Ovary (tissue), 9 donors: ENCODE results near the gene RHBDF2. TPM values are rescaled to one million over a fixed set of nuclear protein-coding genes. Genes with fewer than 3 reads are reported as not detected.

Experiments
- DNase-seq, 5 donors: peaks; one replicate each; pipeline ENCODE4 v3.0.0-alpha.2; 2019 to 2020
- H3K27ac ChIP-seq, 2 donors: fragments of 200-600 bp; one replicate each; pipeline versions ENCODE4 v1.5.1 to v1.8.0; 2019 to 2022
- H3K27me3 ChIP-seq: fragments of 200-600 bp; one replicate; pipeline ENCODE4 v1.8.0; 2022
- H3K36me3 ChIP-seq: fragments of 200-600 bp; sonication (generic); one replicate; pipeline ENCODE4 v1.5.1; 2019
- H3K4me1 ChIP-seq: one replicate; pipeline ENCODE4 v1.8.1; 2013; ENCODE audit warnings: mild to moderate bottlenecking, moderate library complexity; ENCODE audit not compliant: insufficient read depth
- H3K4me3 ChIP-seq: fragments of 200-600 bp; sonication (generic); one replicate; pipeline ENCODE4 v1.5.1; 2017
- H3K9me3 ChIP-seq, 2 donors: fragments of 200-600 bp in 1 of 2; sonication (generic) in 1 of 2; one replicate each; pipeline versions ENCODE4 v1.5.1 to v1.8.1; 2013 to 2019; ENCODE audit warnings: mild to moderate bottlenecking in 1 of 2, moderate library complexity in 1 of 2
- EP300 ChIP-seq: sonication (generic); formaldehyde crosslinking; IDR thresholded peaks from one replicate; pipeline ENCODE4 v1.6.1; 2017; ENCODE audit warnings: antibody characterized with exemption
- POLR2A ChIP-seq: fragments of 450-650 bp; IDR thresholded peaks from one replicate; pipeline ENCODE4 v1.6.1; 2017; ENCODE audit warnings: antibody characterized with exemption, mild to moderate bottlenecking, moderate library complexity
- WGBS, 3 donors: extraction: QIAGEN DNeasy Blood & Tissue Kit in 1 of 3; methylation state at CpG; one replicate each; pipeline versions ENCODE4 v1.1.5 to v1.1.7; 2013 to 2017; 5-methylcytosine and 5-hydroxymethylcytosine counted together
- intact Hi-C, 4 donors: fragments of 100-400 bp; cut with DNase I; formaldehyde crosslinking; loops; one replicate each; pipeline versions ENCODE4 v1.11.0 to v1.15.1; 2022 to 2023
- polyA plus RNA-seq, 2 donors: library from polyadenylated mRNA; stranded (reverse); fragments of 200-250 nt in 1 of 2; fragments of 350-450 nt in 1 of 2; fragmentation: Illumina TruSeq in 1 of 2; extraction: RNeasy Lipid Tissue Mini Kit (QIAGEN cat#74804) in 1 of 2; gene quantifications; one replicate each; pipeline ENCODE4 v1.2.3, GENCODE V29; 2013 to 2014
- total RNA-seq, 7 donors: library from RNA; depleted of rRNA in 2 of 7; stranded (reverse); fragments of >200 nt in 2 of 7; fragmentation: NEBNext Ultra II Directional in 3 of 7; extraction: Animal tissue kit (Norgen Biotek cat#: 25700) in 3 of 7; gene quantifications; one replicate each; pipeline versions ENCODE4 v1.1.0 to v1.2.4, GENCODE V29; 2016 to 2023
- TF ChIP-seq, protein P1 (sequence below), 3 donors: fragments of 450-650 bp in 2 of 3; fragments of 200-600 bp in 1 of 3; IDR thresholded peaks; one replicate each; pipeline versions ENCODE4 v1.5.1 to v1.8.0; 2016 to 2022; ENCODE audit warnings: antibody characterized with exemption in 3 of 3, mild to moderate bottlenecking in 1 of 3
- donor health status: DM: no; HTN: no; CAD: no; lungs with moderate emphysema.
- donor health status: DM: no; HTN: no; CAD: no.
- donor health status: Bipolar disorder and iron deficiency.
- donor health status: DM: yes; HTN: yes; CAD: no.
- donor health status: DM: no; HTN: no; CAD: no.
- donor health status: DM: yes; HTN: yes; CAD: no.

RHBDF2 gene
- total and polyA plus RNA-seq, 9 donors = 3.3 to 39.9 (median 19.5) TPM

DNA sequence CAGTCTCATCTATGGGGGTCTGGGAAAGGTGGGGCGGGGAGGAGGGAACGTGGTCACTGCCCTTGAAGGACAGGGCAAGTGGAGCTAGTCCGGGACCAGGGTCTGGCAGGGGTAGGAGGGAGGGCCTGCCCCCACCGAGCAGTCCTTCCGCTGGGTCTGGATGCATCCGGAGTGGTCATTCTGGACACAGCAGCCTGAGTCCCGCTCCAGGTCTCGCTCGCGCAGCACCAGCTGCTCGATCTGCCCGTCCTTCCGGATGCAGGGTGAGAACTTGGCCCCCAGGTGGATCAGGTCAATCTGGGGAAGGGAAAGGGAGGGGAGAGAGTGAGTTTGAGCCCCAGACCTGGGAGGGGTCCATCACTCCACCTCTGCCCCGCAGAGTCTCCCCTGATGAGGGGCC, 27.0 kb downstream of the RHBDF2 start:
- no peak for TF ChIP-seq POLR2A
- no peak for TF ChIP-seq EP300
- TF ChIP-seq, protein P1, sequence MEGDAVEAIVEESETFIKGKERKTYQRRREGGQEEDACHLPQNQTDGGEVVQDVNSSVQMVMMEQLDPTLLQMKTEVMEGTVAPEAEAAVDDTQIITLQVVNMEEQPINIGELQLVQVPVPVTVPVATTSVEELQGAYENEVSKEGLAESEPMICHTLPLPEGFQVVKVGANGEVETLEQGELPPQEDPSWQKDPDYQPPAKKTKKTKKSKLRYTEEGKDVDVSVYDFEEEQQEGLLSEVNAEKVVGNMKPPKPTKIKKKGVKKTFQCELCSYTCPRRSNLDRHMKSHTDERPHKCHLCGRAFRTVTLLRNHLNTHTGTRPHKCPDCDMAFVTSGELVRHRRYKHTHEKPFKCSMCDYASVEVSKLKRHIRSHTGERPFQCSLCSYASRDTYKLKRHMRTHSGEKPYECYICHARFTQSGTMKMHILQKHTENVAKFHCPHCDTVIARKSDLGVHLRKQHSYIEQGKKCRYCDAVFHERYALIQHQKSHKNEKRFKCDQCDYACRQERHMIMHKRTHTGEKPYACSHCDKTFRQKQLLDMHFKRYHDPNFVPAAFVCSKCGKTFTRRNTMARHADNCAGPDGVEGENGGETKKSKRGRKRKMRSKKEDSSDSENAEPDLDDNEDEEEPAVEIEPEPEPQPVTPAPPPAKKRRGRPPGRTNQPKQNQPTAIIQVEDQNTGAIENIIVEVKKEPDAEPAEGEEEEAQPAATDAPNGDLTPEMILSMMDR (IDR thresholded peaks at IDR 0.05) = no peak
- Histone ChIP-seq H3K9me3 (no peaks in the 10 kb centered on the region), H3K27me3 (no peaks in the 10 kb centered on the region), H3K4me3 (no peak overlapping the region), H3K4me1 (no peaks in the 10 kb centered on the region), H3K36me3 (no peaks in the 10 kb centered on the region), H3K27ac (no peak overlapping the region)
- intact Hi-C loops = no loop called here
- WGBS, 3 donors = 90 to 93% (median 92%) methylated on average over 14 of the region's 14 CpGs
- no peak for DNase-seq

DNA sequence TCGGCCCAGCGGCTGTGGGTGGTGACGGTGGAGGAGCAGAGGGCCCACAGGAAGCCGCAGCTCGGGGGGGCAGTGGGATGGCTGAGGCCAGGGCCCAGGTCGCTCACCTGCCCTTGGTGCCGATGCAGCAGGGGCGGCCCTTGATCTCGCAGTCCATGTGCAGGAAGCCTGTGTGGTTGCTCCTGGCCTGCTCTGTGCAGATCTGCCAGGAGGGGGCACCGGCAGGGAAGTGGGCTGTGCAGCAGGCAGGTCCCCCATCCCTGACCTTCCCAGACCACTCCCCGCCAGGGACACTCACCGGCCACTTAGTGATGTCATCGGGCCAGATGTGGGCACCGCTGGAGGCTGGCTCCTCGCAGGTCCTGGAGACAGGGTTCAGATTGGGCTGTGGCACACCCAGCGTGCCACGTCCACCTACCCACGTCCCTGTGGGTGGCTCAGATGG, 27.7 kb downstream of the RHBDF2 start:
- intact Hi-C loops = no loop called here

DNA sequence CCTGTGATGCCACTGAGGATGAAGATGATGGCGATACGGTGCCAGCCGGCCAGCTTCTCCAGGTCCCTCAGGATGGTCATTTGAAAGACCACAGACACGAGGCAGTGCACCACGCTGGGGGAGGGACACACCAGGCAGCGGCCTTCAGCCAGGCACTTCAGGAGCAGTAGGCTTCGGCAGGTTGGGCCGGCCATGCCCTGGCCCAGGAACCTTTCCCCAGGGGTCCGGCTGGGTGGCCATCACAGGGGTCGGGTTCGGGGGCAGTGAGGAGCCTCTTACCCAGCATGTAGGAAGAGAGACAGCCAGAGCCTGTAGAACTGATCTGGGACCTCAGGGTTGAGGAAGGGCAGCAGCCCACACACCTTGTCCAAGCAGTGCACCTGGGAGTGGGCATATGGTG, 28.5 kb downstream of the RHBDF2 start:
- DNase-seq = no peak
- no peak overlapping the region for H3K27ac ChIP-seq
- no peaks in the 10 kb centered on the region for H3K27me3 ChIP-seq
- no peaks in the 10 kb centered on the region for H3K4me1 ChIP-seq
- no peaks in the 10 kb centered on the region for H3K36me3 ChIP-seq
- WGBS, 3 donors = 90 to 96% (median 93%) methylated on average over 7 to 11 of the region's 11 CpGs
- no peaks in the 10 kb centered on the region for H3K9me3 ChIP-seq
- intact Hi-C loops = no loop called here
- H3K4me3 ChIP-seq = no peak overlapping the region
- TF ChIP-seq EP300 (no peak), POLR2A (no peak)
- TF ChIP-seq, protein P1 (IDR thresholded peaks at IDR 0.05) = no peak

More for the DNA sequence above, 27.7 kb downstream of the RHBDF2 start:
- H3K4me3 ChIP-seq = no peak overlapping the region
- WGBS, 3 donors = 83 to 88% (median 85%) methylated on average over 13 to 18 of the region's 18 CpGs
- no peaks in the 10 kb centered on the region for H3K4me1 ChIP-seq
- TF ChIP-seq, protein P1 (IDR thresholded peaks at IDR 0.05) = no peak
- TF ChIP-seq POLR2A (no peak), EP300 (no peak)
- no peak for DNase-seq
- no peaks in the 10 kb centered on the region for H3K9me3 ChIP-seq
- no peak overlapping the region for H3K27ac ChIP-seq
- no peaks in the 10 kb centered on the region for H3K27me3 ChIP-seq
- H3K36me3 ChIP-seq = no peaks in the 10 kb centered on the region

DNA sequence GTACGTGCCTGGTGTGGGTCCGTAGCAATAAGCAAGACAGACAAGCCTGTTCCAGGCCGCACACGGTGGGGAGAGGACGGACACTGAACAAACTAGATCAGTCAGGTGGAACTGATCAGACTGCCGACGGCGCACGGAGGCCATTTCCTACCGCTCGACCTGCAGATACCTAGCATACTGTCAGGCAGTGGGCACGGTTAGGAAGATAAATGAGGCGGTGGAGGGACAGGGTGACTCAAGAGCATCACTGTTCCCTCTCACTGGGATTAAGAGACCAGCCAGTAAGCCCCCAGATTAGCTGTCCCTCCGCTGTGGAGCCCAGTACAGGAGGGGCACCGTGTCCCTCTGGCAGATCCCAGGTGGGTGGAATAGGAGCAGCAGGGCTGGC, 29.0 kb downstream of the RHBDF2 start:
- DNase-seq = no peak
- H3K4me1 ChIP-seq = no peaks in the 10 kb centered on the region
- no peak overlapping the region for H3K27ac ChIP-seq
- 86 to 88% (median 87%) methylated on average over 15 of the region's 15 CpGs for WGBS, 3 donors
- no peak for TF ChIP-seq POLR2A
- TF ChIP-seq, protein P1 (IDR thresholded peaks at IDR 0.05) = no peak
- no peak overlapping the region for H3K4me3 ChIP-seq
- H3K9me3 ChIP-seq = no peaks in the 10 kb centered on the region
- no peaks in the 10 kb centered on the region for H3K27me3 ChIP-seq
- no peaks in the 10 kb centered on the region for H3K36me3 ChIP-seq
- intact Hi-C loops = no loop called here
